Right atrium auricular region (tissue), 2 donors: ENCODE results near the gene HSD17B14. TPM values are rescaled to one million over a fixed set of nuclear protein-coding genes. Genes with fewer than 3 reads are reported as not detected.
"Not testable (repeated sequence)": the region's sequence is repeated elsewhere in the genome, so short reads cannot be mapped to it uniquely, and the experiment has no call there.

ENCODE experiments used
- DNase-seq: peaks from one replicate; pipeline ENCODE4 v3.0.0-alpha.2; 2019; ENCODE audit warnings: low spot score
- H3K27ac ChIP-seq, 2 donors: fragments of 200-600 bp; sonication (generic); 1 replicate in 1 of 2; 2 replicates in 1 of 2; pipeline ENCODE4 v1.5.1; 2016 to 2019
- H3K27me3 ChIP-seq, 2 donors: fragments of 200-600 bp; sonication (generic); one replicate each; pipeline versions ENCODE4 v1.5.1 to v1.6.0; 2017 to 2019
- H3K36me3 ChIP-seq: fragments of 200-600 bp; sonication (generic); one replicate; pipeline ENCODE4 v1.5.1; 2016
- H3K4me1 ChIP-seq, 2 donors: fragments of 200-600 bp; sonication (generic); one replicate each; pipeline versions ENCODE4 v1.5.1 to v1.6.0; 2017 to 2019
- H3K4me3 ChIP-seq, 2 donors: fragments of 200-600 bp; sonication (generic); 1 replicate in 1 of 2; 2 replicates in 1 of 2; pipeline ENCODE4 v1.5.1; 2017 to 2019; ENCODE audit warnings: mild to moderate bottlenecking in 1 of 2, moderate library complexity in 1 of 2
- H3K9me3 ChIP-seq, 2 donors: fragments of 200-600 bp; sonication (generic); one replicate each; pipeline ENCODE4 v1.5.1; 2019
- total RNA-seq, 2 donors: library from RNA; depleted of rRNA; stranded (reverse); fragments of >200 nt; gene quantifications; one replicate each; pipeline ENCODE4 v1.1.0, GENCODE V29; 2016
- TF ChIP-seq, protein P1 (sequence below), 2 donors: fragments of 200-600 bp; sonication (generic); IDR thresholded peaks; one replicate each; pipeline ENCODE4 v1.5.1; 2019; ENCODE audit warnings: antibody characterized with exemption in 2 of 2

Gene HSD17B14
- total RNA-seq: 1 to 10 TPM; 3.7 to 6.3 TPM

DNA sequence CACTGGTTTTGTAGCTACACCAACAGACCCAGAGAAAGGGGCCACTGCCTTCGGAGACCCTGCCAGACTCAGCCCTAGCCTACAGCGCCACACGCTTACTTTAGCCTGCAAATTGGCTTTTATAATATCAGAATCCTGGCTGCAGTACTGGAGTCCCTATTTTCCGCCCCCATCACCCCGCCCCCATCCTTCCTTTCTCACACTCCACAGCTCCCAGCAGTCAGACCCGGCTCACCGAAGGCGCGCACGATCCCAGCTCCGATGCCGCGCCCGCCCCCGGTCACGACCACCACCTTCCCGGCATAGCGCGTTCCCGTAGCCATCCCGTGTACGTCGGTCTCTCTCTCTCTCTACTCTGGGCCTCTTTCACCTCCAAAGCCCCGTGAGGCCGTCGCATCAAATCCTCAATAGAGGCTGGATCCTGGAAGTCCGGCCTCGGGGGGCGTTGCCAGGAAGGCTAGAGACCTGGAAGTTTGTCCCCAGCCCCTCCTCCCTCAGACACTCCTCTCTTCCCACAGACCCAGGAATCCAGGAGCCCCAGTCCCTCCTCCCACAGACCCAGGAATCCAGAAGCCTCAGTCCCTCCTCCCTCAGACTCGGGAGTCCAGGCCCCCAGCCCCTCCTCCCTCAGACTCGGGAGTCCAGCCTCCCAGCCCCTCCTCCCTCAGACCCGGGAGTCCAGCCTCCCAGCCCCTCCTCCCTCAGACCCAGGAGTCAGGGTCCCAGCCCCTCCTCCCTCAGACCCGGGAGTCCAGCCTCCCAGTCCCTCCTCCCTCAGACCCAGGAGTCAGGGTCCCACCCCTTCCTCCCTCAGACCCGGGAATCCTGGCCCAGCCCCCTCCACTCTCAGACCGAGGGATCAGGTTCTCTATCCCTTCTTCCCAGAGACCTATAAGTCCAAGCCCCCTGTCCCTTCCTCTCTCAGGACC, at the start of gene HSD17B14:
Gene HSD17B14, minus strand, starts transcription at position 403 of the 929 bp plus-strand sequence. Its CDS starts 80 bp downstream, at position 323.
- TF ChIP-seq, protein P1, sequence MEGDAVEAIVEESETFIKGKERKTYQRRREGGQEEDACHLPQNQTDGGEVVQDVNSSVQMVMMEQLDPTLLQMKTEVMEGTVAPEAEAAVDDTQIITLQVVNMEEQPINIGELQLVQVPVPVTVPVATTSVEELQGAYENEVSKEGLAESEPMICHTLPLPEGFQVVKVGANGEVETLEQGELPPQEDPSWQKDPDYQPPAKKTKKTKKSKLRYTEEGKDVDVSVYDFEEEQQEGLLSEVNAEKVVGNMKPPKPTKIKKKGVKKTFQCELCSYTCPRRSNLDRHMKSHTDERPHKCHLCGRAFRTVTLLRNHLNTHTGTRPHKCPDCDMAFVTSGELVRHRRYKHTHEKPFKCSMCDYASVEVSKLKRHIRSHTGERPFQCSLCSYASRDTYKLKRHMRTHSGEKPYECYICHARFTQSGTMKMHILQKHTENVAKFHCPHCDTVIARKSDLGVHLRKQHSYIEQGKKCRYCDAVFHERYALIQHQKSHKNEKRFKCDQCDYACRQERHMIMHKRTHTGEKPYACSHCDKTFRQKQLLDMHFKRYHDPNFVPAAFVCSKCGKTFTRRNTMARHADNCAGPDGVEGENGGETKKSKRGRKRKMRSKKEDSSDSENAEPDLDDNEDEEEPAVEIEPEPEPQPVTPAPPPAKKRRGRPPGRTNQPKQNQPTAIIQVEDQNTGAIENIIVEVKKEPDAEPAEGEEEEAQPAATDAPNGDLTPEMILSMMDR (IDR thresholded peaks at IDR 0.05): peak in 1 of 2 donors; percentile 43
- no peak for DNase-seq
- H3K4me1 ChIP-seq: peaks cover 0 to 24% of the 10 kb centered on the region in 2 donors

DNA sequence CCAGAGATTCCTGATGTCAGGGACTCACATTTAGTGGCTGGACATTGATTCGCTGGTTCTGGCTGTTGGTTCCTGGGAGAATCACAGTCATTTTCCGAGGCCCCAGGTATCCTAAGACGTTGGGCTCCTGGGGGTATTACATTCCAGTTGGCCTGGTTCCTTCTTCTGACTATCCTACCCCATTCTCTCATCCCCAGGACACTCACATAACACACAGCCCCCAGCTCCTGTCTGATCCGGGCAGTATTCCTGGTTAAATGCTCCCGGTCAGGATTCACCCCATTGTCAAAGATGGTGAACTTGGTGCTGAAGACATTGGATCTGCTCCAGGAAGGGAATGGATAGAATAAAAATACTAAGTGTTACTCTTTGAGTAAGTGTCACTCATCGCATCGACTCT, 47.4 kb upstream of the HSD17B14 start:
- peaks cover 0 to 18% of the 10 kb centered on the region in 2 donors for H3K4me1 ChIP-seq
- TF ChIP-seq, protein P1 (IDR thresholded peaks at IDR 0.05): no peak
- H3K4me3 ChIP-seq: no peak overlapping the region
- H3K27ac ChIP-seq: no peak overlapping the region
- H3K36me3 ChIP-seq: peaks cover under 1% of the 10 kb centered on the region
- no peak for DNase-seq
- H3K27me3 ChIP-seq: no peaks in the 10 kb centered on the region
- H3K9me3 ChIP-seq: no peaks in the 10 kb centered on the region

More for the DNA sequence above, at the start of gene HSD17B14:
- Histone ChIP-seq H3K9me3 (no peaks in the 10 kb centered on the region), H3K4me3 (peak within 1 kb of the TSS; percentile 22 to 50), H3K36me3 (no peaks in the 10 kb centered on the region), H3K27ac (peak within 1 kb of the TSS; percentile 49 to 83), H3K27me3 (no peaks in the 10 kb centered on the region)

DNA sequence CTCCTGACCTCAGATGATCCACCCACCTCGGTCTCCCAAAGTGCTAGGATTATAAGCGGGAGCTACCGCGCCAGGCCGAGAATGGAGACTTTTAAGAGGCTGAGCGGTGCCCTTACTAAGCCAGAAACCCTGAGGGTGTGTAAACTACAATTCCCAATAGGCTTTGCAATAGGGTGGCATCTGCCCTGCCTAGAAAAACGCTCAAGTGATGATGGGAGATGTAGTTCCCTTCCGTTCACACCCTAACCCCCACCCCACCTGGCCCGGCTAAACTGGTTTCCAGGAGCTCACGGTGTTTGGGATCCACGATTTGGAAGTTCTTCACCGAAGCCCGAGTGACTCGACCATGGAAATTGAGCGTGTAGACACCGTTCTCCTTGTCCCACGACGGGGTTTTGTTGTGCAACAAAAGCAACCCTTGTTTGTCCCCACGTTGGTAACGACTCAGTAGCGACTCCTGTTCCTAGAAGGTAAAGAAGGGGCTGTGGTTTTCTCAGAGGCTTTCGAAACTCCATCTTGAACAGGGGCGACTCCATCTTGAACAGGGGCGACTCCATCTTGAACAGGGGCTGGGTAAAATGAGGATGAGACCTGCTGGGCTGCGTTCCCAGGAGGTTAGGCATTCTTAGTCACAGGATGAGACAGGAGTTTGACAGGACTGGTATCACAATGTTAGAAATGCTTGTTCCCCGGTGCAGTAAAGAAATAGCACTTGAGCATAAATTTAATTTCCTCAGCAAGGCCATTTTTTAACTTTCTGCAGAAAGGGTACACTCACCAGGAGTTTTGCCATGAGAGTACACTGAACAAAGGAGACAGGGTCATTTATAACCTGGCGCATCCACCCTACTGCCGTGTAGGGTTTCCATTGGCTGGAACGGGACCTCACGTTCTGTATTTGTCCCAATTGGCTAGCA, 45.7 kb upstream of the HSD17B14 start:
- DNase-seq: no peak
- Histone ChIP-seq H3K27ac (peak overlapping the region; percentile 8 to 30), H3K4me1 (peaks cover 0 to 35% of the 10 kb centered on the region in 2 donors), H3K27me3 (no peaks in the 10 kb centered on the region), H3K36me3 (peaks cover 18% of the 10 kb centered on the region), H3K9me3 (no peaks in the 10 kb centered on the region), H3K4me3 (no peak overlapping the region)
- TF ChIP-seq, protein P1 (IDR thresholded peaks at IDR 0.05): no peak

DNA sequence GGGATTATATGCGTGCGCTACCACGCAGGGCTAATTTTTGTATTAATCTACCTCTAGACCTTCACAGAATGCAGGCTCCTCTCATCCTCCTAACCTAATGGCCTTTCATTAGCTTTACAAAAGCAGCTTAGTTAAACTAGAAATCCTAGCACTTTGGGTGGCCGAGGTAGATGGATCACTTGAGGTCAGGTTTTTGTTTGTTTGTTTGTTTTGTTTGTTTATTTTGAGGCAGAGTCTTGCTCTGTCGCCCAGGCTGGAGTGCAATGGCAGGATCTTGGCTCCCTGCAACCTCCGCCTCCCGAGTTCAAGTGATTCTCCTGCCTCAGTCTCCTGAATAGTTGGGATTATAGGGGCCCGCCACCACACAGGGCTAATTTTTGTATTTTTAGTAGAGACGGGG, 43.4 kb upstream of the HSD17B14 start:
- not testable (repeated sequence) for H3K9me3 ChIP-seq, DNase-seq, H3K4me3 ChIP-seq, H3K27me3 ChIP-seq
- peak overlapping the region; percentile 99 to 100 for H3K27ac ChIP-seq
- peaks cover 41% of the 10 kb centered on the region for H3K36me3 ChIP-seq
- H3K4me1 ChIP-seq: peaks cover 0 to 55% of the 10 kb centered on the region in 2 donors

DNA sequence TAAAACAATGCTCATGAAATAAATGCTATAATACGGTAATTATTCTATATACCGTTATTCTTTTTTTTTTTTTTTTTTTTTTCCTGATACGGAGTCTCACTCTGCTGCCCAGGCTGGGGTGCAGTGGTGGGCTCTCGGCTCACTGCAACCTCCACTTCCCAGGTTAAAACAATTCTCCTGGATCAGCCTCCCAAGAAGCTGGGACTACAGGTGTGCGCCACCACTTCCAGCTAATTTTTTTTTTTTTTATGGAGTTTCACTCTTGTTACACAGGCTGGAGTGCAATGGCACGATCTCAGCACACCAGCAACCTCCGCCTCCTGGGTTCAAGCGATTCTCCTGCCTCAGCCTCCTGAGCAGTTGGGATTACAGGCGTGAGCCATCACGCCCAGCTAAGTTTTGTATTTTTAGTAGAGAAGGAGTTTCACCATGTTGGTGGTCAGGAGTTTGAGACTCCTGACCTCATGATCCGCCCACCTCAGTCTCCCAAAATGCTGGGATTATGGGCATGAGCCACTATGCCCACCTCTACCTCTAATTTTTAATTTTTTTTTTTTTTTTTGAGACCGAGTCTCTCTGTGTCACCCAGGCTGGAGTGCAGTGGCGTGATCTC, 42.8 kb upstream of the HSD17B14 start:
- Histone ChIP-seq H3K9me3 (no peaks in the 10 kb centered on the region), H3K27ac (peak overlapping the region; percentile 99 to 100), H3K36me3 (peaks cover 46% of the 10 kb centered on the region), H3K27me3 (no peaks in the 10 kb centered on the region), H3K4me3 (no peak overlapping the region), H3K4me1 (peaks cover 0 to 60% of the 10 kb centered on the region in 2 donors)
- DNase-seq: no peak
- TF ChIP-seq, protein P1 (IDR thresholded peaks at IDR 0.05): no peak
